ENCODE data around the gene CDKAL1.

DNA sequence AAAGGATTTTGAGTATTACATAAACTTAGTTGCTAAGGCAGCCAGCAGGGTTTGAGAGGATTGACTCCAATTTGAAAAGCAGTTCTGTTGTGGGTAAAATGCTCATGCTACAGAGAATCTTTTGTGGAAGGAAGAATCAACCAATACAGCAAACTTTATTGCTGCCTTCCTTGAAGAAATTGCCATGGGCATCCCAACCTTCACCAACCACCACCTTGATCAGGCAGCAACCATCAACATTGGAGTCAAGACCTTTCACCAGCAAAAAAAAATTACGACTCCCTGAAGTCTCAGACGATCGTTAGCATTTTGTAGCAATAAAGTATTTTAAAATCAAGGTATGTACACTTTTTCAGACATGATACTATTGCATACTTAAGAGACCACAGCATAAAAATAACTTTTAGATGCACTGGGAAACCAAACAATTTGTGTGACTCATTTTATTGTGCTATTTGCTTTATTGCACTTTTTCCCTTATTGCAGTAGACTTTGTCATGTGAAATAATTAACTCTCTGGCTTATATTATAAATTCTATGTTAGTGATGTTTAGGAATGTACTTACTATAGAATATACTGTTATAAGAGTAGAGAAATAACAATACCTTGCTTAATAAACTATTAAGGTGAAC, 390.8 kb downstream of the CDKAL1 start:
- TF ChIP-seq SMC3 (IDR thresholded peaks at IDR 0.05; ENCODE audit: low read length): no peak
- no peak for TF ChIP-seq ZSCAN5A (CRISPR knock-in tag; IDR thresholded peaks at IDR 0.05; ENCODE audit: borderline replicate concordance)
- TF ChIP-seq, protein P1, sequence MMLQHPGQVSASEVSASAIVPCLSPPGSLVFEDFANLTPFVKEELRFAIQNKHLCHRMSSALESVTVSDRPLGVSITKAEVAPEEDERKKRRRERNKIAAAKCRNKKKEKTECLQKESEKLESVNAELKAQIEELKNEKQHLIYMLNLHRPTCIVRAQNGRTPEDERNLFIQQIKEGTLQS (CRISPR knock-in tag; IDR thresholded peaks at IDR 0.05): no peak
- TF ChIP-seq CTCF (CRISPR knock-in tag; IDR thresholded peaks at IDR 0.05): no peak
- no peak for TF ChIP-seq MED1 (CRISPR knock-in tag; IDR thresholded peaks at IDR 0.05)
- TF ChIP-seq, protein P2, sequence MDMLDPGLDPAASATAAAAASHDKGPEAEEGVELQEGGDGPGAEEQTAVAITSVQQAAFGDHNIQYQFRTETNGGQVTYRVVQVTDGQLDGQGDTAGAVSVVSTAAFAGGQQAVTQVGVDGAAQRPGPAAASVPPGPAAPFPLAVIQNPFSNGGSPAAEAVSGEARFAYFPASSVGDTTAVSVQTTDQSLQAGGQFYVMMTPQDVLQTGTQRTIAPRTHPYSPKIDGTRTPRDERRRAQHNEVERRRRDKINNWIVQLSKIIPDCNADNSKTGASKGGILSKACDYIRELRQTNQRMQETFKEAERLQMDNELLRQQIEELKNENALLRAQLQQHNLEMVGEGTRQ (IDR thresholded peaks at IDR 0.05; ENCODE audit: low read depth, low read length): no peak
- TF ChIP-seq, protein P2 (CRISPR knock-in tag; IDR thresholded peaks at IDR 0.05; ENCODE audit: borderline replicate concordance): no peak
- no peak for TF ChIP-seq EZH2 (conservative IDR thresholded peaks at IDR 0.05; ENCODE audit: low read depth, low read length)
- TF ChIP-seq, protein P3, sequence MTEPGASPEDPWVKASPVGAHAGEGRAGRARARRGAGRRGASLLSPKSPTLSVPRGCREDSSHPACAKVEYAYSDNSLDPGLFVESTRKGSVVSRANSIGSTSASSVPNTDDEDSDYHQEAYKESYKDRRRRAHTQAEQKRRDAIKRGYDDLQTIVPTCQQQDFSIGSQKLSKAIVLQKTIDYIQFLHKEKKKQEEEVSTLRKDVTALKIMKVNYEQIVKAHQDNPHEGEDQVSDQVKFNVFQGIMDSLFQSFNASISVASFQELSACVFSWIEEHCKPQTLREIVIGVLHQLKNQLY (CRISPR knock-in tag; IDR thresholded peaks at IDR 0.05): no peak
- TF ChIP-seq ZNF354B (CRISPR knock-in tag; IDR thresholded peaks at IDR 0.05): no peak
